HepG2 (cell line): Measurements from ENCODE around the gene SPAG8. TPM values are rescaled to one million over a fixed set of nuclear protein-coding genes. Genes with fewer than 3 reads are reported as not detected.
A peak's percentile ranks its signal among the peaks of the same experiment; 100 is the strongest.

Experiments
- KLF16 ChIP-seq, 2 experiments: sonication (generic) in 1 of 2; formaldehyde crosslinking in 1 of 2; IDR thresholded peaks; 2 replicates each; pipeline versions ENCODE4 v1.6.1 to v1.8.0; 2016 to 2023; ENCODE audit warnings: missing genetic modification reagents in 2 of 2, missing compliant biosample characterization in 1 of 2
- MXI1 ChIP-seq: IDR thresholded peaks from 3 replicates; pipeline ENCODE4 v1.6.1; 2012; ENCODE audit warnings: low read depth, low read length, inconsistent platforms, borderline replicate concordance
- PITX1 ChIP-seq: sonication (generic); formaldehyde crosslinking; IDR thresholded peaks from 2 replicates; pipeline ENCODE4 v1.5.1; 2020; ENCODE audit warnings: mild to moderate bottlenecking, missing genetic modification reagents
- SAFB2 ChIP-seq: sonication (generic); formaldehyde crosslinking; IDR thresholded peaks from 2 replicates; pipeline ENCODE4 v1.5.1; 2020; ENCODE audit warnings: missing genetic modification reagents, low read depth, mild to moderate bottlenecking, borderline replicate concordance
- SIN3A ChIP-seq: IDR thresholded peaks from 2 replicates; pipeline ENCODE4 v1.6.1; 2011; ENCODE audit warnings: low read depth, mild to moderate bottlenecking, control low read depth, low read length, borderline replicate concordance
- SP5 ChIP-seq: IDR thresholded peaks from 2 replicates; pipeline ENCODE4 v1.6.1; 2016; ENCODE audit warnings: low read depth, borderline replicate concordance
- SPEN ChIP-seq: sonication (generic); formaldehyde crosslinking; IDR thresholded peaks from 2 replicates; pipeline ENCODE4 v1.5.1; 2020; ENCODE audit warnings: low read depth, mild to moderate bottlenecking, missing genetic modification reagents
- ZBTB1 ChIP-seq: sonication (generic); formaldehyde crosslinking; IDR thresholded peaks from 2 replicates; pipeline ENCODE4 v1.4.0; 2020; ENCODE audit warnings: missing genetic modification reagents, borderline replicate concordance
- ZNF446 ChIP-seq: sonication (generic); formaldehyde crosslinking; IDR thresholded peaks from 2 replicates; pipeline ENCODE4 v1.5.0; 2020; ENCODE audit warnings: mild to moderate bottlenecking, missing genetic modification reagents
- ZNF589 ChIP-seq: sonication (generic); formaldehyde crosslinking; conservative IDR thresholded peaks from 2 replicates; pipeline ENCODE4 v1.8.0; 2022; ENCODE audit warnings: mild to moderate bottlenecking, moderate library complexity, missing genetic modification reagents
- ZNF605 ChIP-seq: sonication (generic); formaldehyde crosslinking; IDR thresholded peaks from 2 replicates; pipeline ENCODE4 v1.8.0; 2022; ENCODE audit warnings: mild to moderate bottlenecking, missing genetic modification reagents
- ZNF883 ChIP-seq: sonication (generic); formaldehyde crosslinking; IDR thresholded peaks from 2 replicates; pipeline ENCODE4 v1.5.1; 2020; ENCODE audit warnings: mild to moderate bottlenecking, missing genetic modification reagents; ENCODE audit errors: not compliant biosample characterization
- polyA plus RNA-seq, 8 experiments: library from polyadenylated mRNA; depleted of rRNA in 3 of 8; stranded (reverse) in 7 of 8; unstranded in 1 of 8; fragments of >200 nt; fragmentation: Illumina TruSeq in 4 of 8; extraction: Trizol in 4 of 8; gene quantifications; 2 replicates each; pipeline versions ENCODE4 v1.2.1 to v1.2.3, GENCODE V29; 2011 to 2016; ENCODE audit warnings: low read depth in 4 of 8, missing spikeins in 1 of 8, mixed read lengths in 1 of 8; ENCODE audit not compliant: insufficient read depth in 1 of 8
- total RNA-seq, 5 experiments: library from RNA; depleted of rRNA; stranded (reverse); fragments of >200 nt; fragmentation: Illumina TruSeq; extraction: Trizol; gene quantifications; 2 replicates each; pipeline ENCODE4 v1.2.3, GENCODE V29; 2016; ENCODE audit warnings: low read depth in 1 of 5
- TF ChIP-seq, protein P1 (sequence below): sonication (generic); formaldehyde crosslinking; IDR thresholded peaks from one replicate; pipeline ENCODE4 v1.5.1; 2020; ENCODE audit warnings: mild to moderate bottlenecking, missing genetic modification reagents; ENCODE audit errors: not compliant biosample characterization
- TF ChIP-seq, protein P2 (sequence below): sonication (generic); formaldehyde crosslinking; IDR thresholded peaks from 2 replicates; pipeline ENCODE4 v1.8.1; 2023; ENCODE audit warnings: mild to moderate bottlenecking, missing genetic modification reagents
- TF ChIP-seq, protein P3 (sequence below): sonication (generic); formaldehyde crosslinking; IDR thresholded peaks from 2 replicates; pipeline ENCODE4 v1.4.0; 2020; ENCODE audit warnings: missing genetic modification reagents, low read depth, mild to moderate bottlenecking, borderline replicate concordance
- TF ChIP-seq, protein P4 (sequence below): sonication (generic); formaldehyde crosslinking; IDR thresholded peaks from 2 replicates; pipeline ENCODE4 v1.4.0; 2020; ENCODE audit warnings: mild to moderate bottlenecking, missing genetic modification reagents

Gene SPAG8
- total and polyA plus RNA-seq, 2 of the 13 experiments (the other 11 are each of a cell fraction or from before 2014, with no cell fraction given): 0.18 to 0.27 TPM

DNA sequence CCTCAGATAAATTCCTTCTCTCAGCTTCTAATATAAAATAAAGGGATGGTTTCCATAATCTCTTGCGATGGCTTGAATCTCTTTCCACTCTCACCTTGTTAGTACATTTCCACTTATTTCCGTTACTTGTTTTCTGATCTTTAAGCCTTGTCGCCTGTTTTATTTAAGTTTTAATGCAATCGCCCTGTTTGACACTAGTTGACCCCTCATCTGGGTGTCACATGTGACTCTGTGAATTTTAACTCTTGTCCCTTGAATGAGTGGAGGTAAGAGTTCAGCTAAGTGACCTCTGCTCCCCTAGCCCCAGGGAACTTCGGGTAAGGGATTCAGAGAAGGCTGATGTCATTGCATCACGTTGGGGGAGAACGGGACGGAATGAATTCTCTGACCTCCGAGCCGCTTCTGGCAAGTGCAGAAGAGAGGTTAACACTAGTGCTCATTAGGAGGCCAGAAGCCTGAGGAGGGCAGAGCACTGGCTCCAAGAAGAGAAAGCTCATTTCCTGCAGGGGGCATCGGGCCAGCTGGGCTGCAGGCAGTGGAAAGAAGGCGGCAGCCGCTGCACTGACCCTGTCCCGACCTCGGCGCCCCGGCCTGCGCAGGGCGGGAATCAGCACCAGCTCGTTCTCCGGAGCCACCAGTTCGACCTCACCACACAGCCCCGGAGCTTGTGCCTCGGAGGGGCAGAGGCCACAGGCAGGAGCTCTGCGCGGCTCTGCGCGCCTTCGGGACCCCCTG is 2.2 kb upstream of the SPAG8 start (continued):
- no peak for TF ChIP-seq ZNF589 (CRISPR knock-in tag)
- no peak for TF ChIP-seq SAFB2
- TF ChIP-seq, protein P1, sequence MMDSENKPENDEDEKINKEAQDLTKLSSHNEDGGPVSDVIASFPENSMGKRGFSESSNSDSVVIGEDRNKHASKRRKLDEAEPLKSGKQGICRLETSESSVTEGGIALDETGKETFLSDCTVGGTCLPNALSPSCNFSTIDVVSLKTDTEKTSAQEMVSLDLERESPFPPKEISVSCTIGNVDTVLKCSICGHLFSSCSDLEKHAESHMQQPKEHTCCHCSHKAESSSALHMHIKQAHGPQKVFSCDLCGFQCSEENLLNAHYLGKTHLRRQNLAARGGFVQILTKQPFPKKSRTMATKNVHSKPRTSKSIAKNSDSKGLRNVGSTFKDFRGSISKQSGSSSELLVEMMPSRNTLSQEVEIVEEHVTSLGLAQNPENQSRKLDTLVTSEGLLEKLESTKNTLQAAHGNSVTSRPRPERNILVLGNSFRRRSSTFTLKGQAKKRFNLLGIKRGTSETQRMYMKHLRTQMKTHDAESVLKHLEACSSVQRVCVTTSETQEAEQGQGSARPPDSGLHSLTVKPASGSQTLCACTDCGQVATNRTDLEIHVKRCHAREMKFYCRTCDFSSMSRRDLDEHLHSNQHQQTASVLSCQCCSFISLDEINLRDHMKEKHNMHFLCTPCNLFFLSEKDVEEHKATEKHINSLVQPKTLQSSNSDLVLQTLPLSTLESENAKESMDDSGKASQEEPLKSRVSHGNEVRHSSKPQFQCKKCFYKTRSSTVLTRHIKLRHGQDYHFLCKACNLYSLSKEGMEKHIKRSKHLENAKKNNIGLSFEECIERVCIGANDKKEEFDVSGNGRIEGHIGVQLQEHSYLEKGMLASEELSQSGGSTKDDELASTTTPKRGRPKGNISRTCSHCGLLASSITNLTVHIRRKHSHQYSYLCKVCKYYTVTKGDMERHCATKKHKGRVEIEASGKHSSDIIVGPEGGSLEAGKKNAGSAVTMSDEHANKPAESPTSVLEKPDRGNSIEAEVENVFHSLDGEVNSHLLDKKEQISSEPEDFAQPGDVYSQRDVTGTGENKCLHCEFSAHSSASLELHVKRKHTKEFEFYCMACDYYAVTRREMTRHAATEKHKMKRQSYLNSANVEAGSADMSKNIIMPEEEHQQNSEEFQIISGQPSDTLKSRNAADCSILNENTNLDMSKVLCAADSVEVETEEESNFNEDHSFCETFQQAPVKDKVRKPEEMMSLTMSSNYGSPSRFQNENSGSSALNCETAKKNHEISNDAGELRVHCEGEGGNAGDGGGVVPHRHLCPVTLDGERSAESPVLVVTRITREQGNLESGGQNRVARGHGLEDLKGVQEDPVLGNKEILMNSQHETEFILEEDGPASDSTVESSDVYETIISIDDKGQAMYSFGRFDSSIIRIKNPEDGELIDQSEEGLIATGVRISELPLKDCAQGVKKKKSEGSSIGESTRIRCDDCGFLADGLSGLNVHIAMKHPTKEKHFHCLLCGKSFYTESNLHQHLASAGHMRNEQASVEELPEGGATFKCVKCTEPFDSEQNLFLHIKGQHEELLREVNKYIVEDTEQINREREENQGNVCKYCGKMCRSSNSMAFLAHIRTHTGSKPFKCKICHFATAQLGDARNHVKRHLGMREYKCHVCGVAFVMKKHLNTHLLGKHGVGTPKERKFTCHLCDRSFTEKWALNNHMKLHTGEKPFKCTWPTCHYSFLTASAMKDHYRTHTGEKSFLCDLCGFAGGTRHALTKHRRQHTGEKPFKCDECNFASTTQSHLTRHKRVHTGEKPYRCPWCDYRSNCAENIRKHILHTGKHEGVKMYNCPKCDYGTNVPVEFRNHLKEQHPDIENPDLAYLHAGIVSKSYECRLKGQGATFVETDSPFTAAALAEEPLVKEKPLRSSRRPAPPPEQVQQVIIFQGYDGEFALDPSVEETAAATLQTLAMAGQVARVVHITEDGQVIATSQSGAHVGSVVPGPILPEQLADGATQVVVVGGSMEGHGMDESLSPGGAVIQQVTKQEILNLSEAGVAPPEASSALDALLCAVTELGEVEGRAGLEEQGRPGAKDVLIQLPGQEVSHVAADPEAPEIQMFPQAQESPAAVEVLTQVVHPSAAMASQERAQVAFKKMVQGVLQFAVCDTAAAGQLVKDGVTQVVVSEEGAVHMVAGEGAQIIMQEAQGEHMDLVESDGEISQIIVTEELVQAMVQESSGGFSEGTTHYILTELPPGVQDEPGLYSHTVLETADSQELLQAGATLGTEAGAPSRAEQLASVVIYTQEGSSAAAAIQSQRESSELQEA (CRISPR knock-in tag): peak; percentile 89
- TF ChIP-seq, protein P2, sequence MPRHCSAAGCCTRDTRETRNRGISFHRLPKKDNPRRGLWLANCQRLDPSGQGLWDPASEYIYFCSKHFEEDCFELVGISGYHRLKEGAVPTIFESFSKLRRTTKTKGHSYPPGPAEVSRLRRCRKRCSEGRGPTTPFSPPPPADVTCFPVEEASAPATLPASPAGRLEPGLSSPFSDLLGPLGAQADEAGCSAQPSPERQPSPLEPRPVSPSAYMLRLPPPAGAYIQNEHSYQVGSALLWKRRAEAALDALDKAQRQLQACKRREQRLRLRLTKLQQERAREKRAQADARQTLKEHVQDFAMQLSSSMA (CRISPR knock-in tag): no peak
- no peak; the same call in 1 of the 2 replicates for TF ChIP-seq ZNF605 (CRISPR knock-in tag)
- TF ChIP-seq ZNF883: peak; percentile 54
- peak; percentile 74; the same call in 1 of the 2 replicates for TF ChIP-seq SIN3A
- no peak for TF ChIP-seq ZBTB1
- 0 out of 2 replicates have a peak, but pooled peaks have one; percentile 79 for TF ChIP-seq ZNF446 (CRISPR knock-in tag)
- TF ChIP-seq PITX1 (CRISPR knock-in tag): peak; percentile 71
- peak; percentile 12; the same call in 1 of the 3 replicates for TF ChIP-seq MXI1
- TF ChIP-seq, protein P3, sequence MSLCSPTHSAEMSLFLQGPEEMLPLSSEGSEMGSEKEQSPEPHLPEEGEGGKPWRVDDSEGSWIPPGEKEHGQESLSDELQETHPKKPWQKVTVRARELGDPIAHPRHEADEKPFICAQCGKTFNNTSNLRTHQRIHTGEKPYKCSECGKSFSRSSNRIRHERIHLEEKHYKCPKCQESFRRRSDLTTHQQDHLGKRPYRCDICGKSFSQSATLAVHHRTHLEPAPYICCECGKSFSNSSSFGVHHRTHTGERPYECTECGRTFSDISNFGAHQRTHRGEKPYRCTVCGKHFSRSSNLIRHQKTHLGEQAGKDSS (CRISPR knock-in tag): peak; percentile 77; the same call in 1 of the 2 replicates
- TF ChIP-seq, protein P4, sequence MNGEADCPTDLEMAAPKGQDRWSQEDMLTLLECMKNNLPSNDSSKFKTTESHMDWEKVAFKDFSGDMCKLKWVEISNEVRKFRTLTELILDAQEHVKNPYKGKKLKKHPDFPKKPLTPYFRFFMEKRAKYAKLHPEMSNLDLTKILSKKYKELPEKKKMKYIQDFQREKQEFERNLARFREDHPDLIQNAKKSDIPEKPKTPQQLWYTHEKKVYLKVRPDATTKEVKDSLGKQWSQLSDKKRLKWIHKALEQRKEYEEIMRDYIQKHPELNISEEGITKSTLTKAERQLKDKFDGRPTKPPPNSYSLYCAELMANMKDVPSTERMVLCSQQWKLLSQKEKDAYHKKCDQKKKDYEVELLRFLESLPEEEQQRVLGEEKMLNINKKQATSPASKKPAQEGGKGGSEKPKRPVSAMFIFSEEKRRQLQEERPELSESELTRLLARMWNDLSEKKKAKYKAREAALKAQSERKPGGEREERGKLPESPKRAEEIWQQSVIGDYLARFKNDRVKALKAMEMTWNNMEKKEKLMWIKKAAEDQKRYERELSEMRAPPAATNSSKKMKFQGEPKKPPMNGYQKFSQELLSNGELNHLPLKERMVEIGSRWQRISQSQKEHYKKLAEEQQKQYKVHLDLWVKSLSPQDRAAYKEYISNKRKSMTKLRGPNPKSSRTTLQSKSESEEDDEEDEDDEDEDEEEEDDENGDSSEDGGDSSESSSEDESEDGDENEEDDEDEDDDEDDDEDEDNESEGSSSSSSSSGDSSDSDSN (CRISPR knock-in tag): no peak; the same call in 1 of the 2 replicates
- TF ChIP-seq SP5 (CRISPR knock-in tag): no peak
- TF ChIP-seq KLF16 (CRISPR knock-in tag; IDR thresholded peaks at IDR 0.05): peak in 1 of 2 experiments; percentile 32; a peak in 1 of 4 replicates
- no peak; the same call in none of the 2 replicates for TF ChIP-seq SPEN (CRISPR knock-in tag)
